Myocyte (in vitro differentiated cells): ENCODE measurements around the gene KDM4E. TPM values are rescaled to one million over a fixed set of nuclear protein-coding genes. Genes with fewer than 3 reads are reported as not detected.

Experiments
- DNase-seq: peaks from one replicate; pipeline ENCODE4 v3.0.0-alpha.2; 2012; ENCODE audit warnings: low read depth
- total RNA-seq: library from RNA; depleted of rRNA; stranded (reverse); fragments of >200 nt; gene quantifications from 2 replicates; pipeline ENCODE4 v1.2.3, GENCODE V29; 2014

The KDM4E gene
- total RNA-seq, 1 donor from 2014 or later, result not detected

DNA sequence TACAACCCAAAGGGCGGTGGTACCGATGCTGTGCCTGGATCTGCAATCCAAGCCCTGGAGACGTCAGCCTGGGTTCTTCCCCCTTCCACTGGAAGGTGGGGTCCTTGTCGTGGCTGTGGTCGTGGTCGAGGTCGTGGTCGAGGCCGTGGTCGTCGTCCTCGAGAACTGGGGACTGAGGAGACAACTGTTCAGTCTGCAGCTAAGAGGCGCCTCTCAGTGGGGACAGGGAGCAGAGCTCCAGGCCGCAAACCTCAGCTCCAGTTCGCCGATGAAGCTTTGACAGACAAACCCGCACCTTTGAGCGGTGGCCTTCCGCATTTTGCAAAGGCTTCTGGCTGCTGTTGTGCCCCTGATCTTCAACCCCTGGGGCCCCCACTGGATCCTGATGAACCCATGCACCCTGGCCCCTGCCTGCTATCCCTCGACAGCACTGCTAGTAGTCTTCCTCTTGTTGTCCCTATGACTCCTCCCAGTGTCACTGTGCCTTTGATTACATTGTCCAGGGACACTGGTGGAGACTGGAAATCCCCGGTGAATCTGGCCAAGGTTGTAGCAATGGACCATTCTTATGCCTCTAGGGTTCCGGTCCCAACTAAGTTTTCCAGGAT, 25.6 kb downstream of the KDM4E start:
- DNase-seq, result no peak

DNA sequence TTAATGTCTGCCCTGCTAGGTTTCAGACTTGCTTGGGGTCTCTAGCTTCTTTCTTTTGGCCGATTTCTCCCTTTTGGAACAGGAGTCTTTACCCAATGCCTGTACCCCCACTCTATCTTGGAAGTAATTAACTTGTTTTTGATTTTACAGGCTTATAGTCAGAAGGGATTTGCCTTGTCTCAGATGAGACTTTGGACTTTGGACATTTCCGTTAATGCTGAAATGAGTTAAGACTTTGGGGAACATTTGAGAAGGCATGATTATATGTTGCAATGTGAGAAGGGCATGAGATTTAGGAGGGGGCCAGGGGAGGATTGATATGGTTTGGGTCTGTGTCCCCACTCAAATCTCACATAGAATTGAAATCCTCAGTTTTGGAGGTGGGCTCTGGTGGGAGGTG, 29.3 kb downstream of the KDM4E start:
- no peak for DNase-seq

DNA sequence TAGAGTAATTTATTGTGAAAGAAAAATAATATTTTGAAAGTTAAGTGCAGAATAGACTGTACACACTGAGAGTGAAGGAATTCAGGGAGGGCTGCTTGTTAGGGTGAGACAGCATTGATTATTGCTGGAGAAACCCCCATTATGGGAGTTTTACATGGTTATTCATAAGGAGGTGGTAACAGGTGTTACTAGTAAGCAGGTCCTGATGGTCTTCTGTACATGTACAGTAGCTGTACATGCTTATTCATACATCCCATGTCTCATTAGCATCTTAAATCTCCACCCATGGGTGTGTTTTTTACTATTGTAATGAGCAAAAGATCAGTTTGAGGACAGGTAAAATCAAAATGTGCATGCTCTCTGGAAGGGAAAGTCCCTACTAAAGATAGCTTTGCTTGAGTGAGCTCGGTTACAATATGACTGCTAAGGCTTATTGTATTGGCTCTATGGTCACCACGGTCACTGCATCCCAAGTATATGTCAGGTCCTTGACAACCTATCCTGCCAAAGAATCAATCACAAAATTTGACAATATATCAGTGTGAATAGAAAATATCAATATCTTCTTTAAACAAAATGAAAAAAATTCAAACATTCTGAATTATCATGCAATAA, 30.3 kb downstream of the KDM4E start:
- no peak for DNase-seq

DNA sequence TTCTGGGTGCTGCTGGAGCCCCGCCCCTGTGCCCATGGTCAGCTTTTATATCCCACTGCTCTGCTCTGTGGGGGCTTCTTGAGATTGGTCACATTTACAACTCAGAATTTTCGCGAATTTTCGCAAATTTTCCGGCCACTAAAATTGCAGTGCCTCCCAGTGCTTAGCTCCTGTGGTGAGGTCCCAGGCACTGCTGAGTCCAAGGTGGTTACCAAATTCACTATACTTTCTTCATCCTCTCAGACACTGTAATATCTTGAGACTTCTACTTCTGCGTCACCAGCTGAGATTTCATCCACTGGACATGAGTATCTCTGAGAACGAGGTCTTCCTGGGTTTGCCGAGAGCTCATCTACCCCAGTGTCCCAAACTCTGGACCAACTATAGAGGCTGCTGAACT, 32.9 kb downstream of the KDM4E start:
- DNase-seq, result no peak

DNA sequence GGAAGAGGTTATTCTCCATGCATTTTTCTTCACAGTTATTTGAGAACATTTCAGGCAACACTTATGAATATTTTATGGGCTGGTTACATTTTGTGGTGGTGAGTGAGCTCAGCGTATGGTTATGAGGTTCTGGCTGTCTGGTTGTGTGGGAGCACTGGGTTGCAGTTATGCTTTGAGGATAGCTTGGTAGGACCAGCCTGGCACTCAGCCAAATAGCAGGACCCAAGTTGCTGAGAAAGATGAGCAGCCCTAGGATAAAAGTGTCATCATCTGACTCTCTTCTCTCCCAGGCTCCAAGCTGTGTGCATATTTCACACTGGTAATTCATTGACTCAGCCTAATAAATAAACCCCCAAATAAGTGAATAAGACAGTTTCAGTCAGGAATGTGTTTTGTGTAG, 33.6 kb downstream of the KDM4E start:
- peak; percentile 12 for DNase-seq

DNA sequence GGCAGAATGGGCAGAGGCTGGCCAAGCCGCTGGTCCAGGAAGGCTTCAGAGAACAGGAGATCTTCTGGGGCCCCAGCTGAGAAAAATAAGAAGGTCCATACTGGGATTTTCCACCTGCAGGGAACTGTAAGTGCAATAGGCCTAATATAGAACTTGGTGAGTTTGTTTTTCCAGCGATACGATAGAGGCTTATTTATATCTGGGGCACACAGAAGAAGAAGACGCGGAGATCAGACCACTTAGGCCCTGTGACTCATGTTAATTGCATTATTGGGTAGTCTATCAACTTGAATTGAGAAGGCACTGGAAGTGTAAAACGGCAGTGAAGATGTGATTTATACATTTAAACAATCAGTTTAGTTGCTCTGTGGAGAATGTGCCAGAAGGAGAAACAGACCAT, 34.0 kb downstream of the KDM4E start:
- no peak for DNase-seq

DNA sequence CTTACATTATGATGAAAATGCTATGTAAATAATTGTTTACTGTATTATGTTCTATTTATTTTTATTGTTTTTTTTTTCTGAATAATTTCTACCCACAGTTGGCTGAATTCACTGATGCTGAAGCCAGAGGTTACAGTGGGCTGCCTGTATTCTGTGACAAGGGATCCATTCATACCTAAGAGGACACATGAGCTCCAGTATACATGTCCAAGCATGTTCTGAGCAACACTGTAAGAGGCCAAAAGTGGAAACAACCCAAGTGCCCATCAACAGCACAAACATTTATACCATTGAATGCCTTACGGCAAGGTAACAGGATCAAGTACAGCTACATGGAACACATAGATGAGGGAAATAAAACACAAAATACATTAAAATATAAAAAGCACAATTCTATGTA, 40.3 kb downstream of the KDM4E start:
- no peak for DNase-seq

DNA sequence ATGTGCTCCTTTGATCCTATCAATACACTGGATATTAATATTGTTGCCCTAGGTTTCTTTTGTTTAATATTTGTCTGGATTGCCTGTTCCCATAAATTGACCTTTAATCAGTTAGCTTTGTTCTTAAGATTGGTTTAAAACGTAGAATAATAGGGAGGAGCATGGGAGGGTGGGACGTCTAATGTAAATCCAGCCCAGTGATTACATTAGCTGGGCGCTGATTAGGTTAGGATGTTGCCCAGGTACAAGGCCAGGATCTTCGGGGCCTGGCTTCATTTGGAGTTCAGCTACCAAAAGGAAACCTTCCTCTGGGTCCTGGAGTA, 41.6 kb downstream of the KDM4E start, which contains the start of gene SRSF8:
SRSF8 (plus strand) TSS at position 204 of the 323 bp plus-strand sequence. CDS start 308 bp downstream, outside the sequence.
- no peak for DNase-seq

DNA sequence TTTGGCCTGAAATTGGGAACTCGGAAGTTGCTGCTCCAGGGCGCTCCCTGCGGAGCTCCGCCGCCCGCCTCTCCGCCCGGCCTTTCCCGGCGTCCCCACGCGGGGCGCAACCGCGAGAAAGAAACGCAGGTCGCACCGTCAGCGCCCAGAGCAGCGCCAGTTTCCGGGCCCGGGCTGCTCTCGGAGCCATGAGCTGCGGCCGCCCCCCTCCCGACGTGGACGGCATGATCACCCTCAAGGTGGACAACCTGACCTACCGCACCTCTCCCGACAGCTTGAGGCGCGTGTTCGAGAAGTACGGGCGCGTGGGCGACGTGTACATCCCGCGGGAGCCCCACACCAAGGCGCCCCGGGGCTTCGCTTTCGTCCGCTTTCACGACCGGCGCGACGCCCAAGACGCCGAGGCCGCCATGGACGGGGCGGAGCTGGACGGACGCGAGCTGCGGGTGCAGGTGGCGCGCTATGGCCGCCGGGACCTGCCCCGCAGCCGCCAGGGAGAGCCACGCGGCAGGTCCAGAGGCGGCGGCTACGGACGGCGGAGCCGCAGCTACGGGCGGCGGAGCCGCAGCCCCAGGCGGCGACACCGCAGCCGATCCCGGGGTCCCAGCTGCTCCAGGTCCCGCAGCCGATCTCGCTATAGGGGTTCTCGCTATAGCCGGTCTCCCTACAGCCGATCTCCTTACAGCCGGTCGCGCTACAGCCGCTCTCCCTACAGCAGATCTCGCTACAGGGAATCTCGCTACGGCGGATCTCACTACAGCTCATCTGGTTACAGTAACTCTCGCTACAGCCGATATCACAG, 42.2 kb downstream of the KDM4E start:
- peak; percentile 86 for DNase-seq

DNA sequence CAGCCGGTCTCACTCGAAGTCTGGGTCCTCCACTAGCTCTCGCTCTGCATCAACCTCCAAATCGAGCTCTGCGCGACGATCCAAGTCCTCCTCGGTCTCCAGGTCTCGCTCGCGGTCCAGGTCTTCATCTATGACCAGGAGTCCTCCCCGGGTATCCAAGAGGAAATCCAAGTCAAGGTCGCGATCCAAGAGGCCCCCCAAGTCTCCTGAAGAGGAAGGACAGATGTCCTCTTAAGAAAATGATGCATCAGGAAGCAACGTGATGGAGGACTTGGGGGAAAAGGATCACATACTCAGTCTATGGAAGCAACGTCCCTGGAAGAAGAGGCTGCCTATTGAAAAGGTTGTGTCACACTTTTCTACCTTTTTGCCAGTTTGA, 42.8 kb downstream of the KDM4E start:
- DNase-seq, result peak; percentile 66

DNA sequence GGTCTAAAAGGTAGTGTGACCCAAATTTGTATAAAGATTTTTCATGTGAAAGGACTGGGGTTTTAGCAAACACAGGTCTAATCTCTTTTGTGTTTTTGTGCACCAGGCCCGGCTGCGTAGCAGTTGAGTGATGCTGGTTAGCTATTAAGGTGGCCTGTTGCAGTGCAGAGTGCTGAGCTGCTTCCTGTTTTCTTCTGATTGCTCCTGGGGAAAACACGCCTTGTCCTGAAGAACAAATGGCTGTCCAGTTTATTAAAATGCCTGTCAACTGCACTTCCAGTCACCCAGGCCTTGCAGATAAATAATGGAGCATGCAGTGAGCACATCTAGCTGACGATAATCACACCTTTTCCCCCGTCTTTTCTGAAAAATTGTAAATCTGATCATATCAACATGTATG, 43.5 kb downstream of the KDM4E start:
- DNase-seq, result peak; percentile 95

DNA sequence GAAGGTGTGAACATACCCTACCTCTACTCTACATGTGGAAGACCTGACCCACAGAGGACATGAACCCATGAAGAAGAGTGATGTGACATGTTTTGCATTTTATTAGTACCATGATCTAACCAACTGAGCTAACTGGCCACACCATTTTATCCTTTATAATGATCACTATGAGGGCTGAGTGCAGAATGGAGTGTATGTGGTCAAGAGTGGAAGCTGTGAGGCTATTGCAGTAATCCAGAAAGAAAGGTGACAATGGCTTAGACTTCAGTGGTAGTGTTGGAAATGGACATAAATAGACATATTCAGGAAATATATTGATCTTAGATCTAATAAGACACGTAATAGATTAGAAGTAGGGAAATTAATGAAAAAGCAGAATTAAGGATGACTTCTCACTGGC, 45.4 kb downstream of the KDM4E start:
- no peak for DNase-seq

DNA sequence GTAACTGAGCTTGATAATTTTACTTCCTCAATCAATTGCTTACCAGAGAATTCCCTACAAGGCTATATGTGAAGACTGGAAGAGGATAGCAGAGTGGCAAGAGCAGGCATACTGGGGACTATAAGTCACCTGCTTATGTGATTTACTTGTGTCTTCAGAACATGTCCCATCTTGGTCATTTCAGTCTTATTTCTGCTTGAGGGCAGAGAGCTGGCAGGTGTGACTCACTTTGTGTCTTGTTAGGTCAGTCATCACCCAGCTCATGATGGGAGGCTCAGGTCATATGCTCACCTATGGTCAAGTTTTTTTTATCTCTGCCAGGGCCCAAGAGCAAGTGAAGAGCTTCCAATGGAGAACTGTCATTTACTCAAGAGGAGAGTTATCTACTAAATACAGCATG, 47.9 kb downstream of the KDM4E start:
- DNase-seq, result no peak

DNA sequence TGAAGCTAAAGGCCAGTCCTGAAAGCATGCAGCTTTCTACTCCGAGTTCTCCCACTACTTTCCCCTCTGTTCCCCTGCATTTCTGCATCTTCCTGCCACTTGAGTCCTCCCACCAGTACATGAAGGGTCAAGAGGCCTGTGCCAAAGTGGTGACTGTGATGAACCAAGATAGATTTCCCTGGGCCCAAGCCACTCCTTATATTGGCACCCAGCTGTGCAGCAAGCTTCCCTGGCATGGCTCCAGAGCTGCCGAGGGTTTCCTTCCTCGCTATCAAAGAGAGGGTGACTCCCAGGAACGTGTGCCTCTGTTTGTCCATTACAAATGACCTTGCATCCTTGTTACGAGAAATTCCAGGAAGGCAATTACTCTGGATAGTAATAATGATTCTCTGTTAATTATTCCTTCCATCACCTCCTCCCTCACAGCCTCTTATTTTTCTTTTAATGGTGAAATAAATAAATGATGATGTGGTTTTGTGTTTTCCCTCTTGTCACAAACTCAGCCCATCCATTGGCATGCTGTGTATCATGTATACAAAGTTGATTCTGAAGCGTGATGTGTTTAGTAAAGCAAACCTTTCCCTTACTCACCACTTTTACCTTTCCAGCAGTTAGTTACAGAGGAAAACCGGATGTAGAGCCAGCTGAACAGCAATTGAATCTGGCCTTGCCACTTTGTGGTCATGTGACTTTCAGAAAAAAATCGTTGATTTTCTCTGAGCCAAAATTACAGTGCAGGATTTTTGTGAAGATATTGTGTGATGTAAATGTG, 49.9 kb downstream of the KDM4E start:
- DNase-seq, result peak; percentile 85

DNA sequence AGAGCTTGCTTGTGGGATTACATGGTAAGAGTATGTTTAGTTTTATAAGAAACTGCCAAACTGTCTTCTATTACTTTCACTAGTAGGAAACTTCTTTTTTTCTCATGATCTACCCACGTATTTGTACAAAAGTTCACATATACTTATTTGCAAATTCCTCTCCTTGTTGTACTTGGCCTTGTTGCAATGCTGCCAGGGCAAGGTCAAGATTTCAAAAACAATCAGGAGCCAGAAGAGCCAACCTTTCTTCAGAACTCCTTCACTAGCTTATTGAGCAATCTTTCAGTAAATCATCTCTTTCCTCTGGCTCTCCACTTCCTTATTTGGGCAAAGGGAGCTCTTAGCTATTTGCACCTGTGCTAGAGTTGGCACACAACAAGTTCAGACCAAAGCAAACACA, 51.4 kb downstream of the KDM4E start:
- no peak for DNase-seq

DNA sequence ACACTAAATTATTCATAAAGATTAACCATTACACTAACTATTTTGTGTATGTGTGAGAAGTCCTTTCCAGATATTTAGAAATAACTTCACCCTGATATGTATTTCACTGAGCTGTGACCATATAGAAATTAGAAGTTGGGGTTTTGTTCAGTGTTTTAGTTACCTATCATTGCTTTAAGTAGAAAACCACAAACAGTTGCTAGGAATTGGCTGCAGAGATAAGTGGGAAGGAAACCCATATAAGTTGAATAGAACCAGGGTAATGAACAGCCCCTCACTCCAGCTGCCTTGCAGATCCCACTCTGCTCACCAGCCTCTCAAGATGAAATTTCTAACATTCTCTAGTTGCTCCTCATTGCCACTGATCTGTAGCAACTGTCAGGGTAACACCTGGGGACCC, 51.9 kb downstream of the KDM4E start:
- no peak for DNase-seq

Other genes starting within 250 kb of the KDM4E start
- 42.1 and 46.0 TPM in 2 replicates for gene CWC15, start 51.7 kb upstream of the KDM4E start, total RNA-seq
- 0.88 and 1.6 TPM in 2 replicates for gene KDM4D, start 51.5 kb upstream of the KDM4E start, total RNA-seq
- gene KDM4F, start 24.2 kb downstream of the KDM4E start, total RNA-seq, result not detected in 2 replicates
- gene SRSF8, start 41.7 kb downstream of the KDM4E start, total RNA-seq, result 18.4 and 28.7 TPM in 2 replicates
- 21.7 and 64.8 TPM in 2 replicates for gene ENDOD1, start 64.6 kb downstream of the KDM4E start, total RNA-seq
- 2.8 and 5.6 TPM in 2 replicates for gene SESN3, start 205.9 kb downstream of the KDM4E start, total RNA-seq